ENCODE data around the gene GMIP. TPM values are rescaled to one million over a fixed set of nuclear protein-coding genes. Genes with fewer than 3 reads are reported as not detected.
"Not testable (repeated sequence)": the region's sequence is repeated elsewhere in the genome, so short reads cannot be mapped to it uniquely, and the experiment has no call there.

Gene GMIP
- total RNA-seq, 1 donor: 6.5 TPM

GRCh38 chr19:19615086-19615485 lies 28.4 kb downstream of the GMIP start:
- no peak for TF ChIP-seq CTCF (IDR thresholded peaks at IDR 0.05; ENCODE audit: extremely low read depth, low read depth, low read length)
- Histone ChIP-seq H3K27me3 (ENCODE audit: insufficient read depth, low read length) (no peaks in the 10 kb centered on the region), H3K79me2 (ENCODE audit: insufficient read depth, low read length) (no peaks in the 10 kb centered on the region), H3K27ac (ENCODE audit: low read depth, low read length) (no peak overlapping the region), H3K9me3 (ENCODE audit: low read depth, low read length) (no peaks in the 10 kb centered on the region), H3K4me1 (ENCODE audit: insufficient read depth, low read length) (peaks cover 8% of the 10 kb centered on the region), H4K20me1 (ENCODE audit: insufficient read depth, low read length) (no peaks in the 10 kb centered on the region), H3K4me3 (ENCODE audit: insufficient read depth, low read length) (no peak overlapping the region), H3K36me3 (ENCODE audit: insufficient read depth, low read length) (no peaks in the 10 kb centered on the region), H2AFZ (ENCODE audit: low read length) (no peak overlapping the region), H3K4me2 (ENCODE audit: insufficient read depth, low read length) (no peak overlapping the region)
- peak; percentile 48 for DNase-seq (ENCODE audit: insufficient read length, low spot score, missing footprints)

GRCh38 chr19:19613506-19613905 lies 30.0 kb downstream of the GMIP start:
- Histone ChIP-seq H3K4me1 (ENCODE audit: insufficient read depth, low read length) (peaks cover 2% of the 10 kb centered on the region), H3K36me3 (ENCODE audit: insufficient read depth, low read length) (no peaks in the 10 kb centered on the region), H4K20me1 (ENCODE audit: insufficient read depth, low read length) (no peaks in the 10 kb centered on the region), H3K27ac (ENCODE audit: low read depth, low read length) (no peak overlapping the region), H3K27me3 (ENCODE audit: insufficient read depth, low read length) (no peaks in the 10 kb centered on the region), H3K9me3 (ENCODE audit: low read depth, low read length) (no peaks in the 10 kb centered on the region), H2AFZ (ENCODE audit: low read length) (no peak overlapping the region), H3K4me2 (ENCODE audit: insufficient read depth, low read length) (no peak overlapping the region), H3K79me2 (ENCODE audit: insufficient read depth, low read length) (no peaks in the 10 kb centered on the region), H3K4me3 (ENCODE audit: insufficient read depth, low read length) (no peak overlapping the region)
- peak; percentile 78 for DNase-seq (ENCODE audit: insufficient read length, low spot score, missing footprints)
- no peak for TF ChIP-seq CTCF (IDR thresholded peaks at IDR 0.05; ENCODE audit: extremely low read depth, low read depth, low read length)

GRCh38 chr19:19610376-19611202 lies 32.9 kb downstream of the GMIP start:
- no peaks in the 10 kb centered on the region for H3K36me3 ChIP-seq (ENCODE audit: insufficient read depth, low read length)
- peaks cover 2% of the 10 kb centered on the region for H3K4me1 ChIP-seq (ENCODE audit: insufficient read depth, low read length)
- no peak overlapping the region for H3K4me3 ChIP-seq (ENCODE audit: insufficient read depth, low read length)
- H2AFZ ChIP-seq (ENCODE audit: low read length): no peak overlapping the region
- no peak overlapping the region for H3K4me2 ChIP-seq (ENCODE audit: insufficient read depth, low read length)
- H3K9me3 ChIP-seq (ENCODE audit: low read depth, low read length): no peaks in the 10 kb centered on the region
- no peak overlapping the region for H3K27ac ChIP-seq (ENCODE audit: low read depth, low read length)
- no peaks in the 10 kb centered on the region for H3K79me2 ChIP-seq (ENCODE audit: insufficient read depth, low read length)
- no peaks in the 10 kb centered on the region for H3K27me3 ChIP-seq (ENCODE audit: insufficient read depth, low read length)
- H4K20me1 ChIP-seq (ENCODE audit: insufficient read depth, low read length): no peaks in the 10 kb centered on the region
- peak; percentile 17 for DNase-seq (ENCODE audit: insufficient read length, low spot score, missing footprints)
- no peak for TF ChIP-seq CTCF (IDR thresholded peaks at IDR 0.05; ENCODE audit: extremely low read depth, low read depth, low read length)

GRCh38 chr19:19606686-19607085 lies 36.8 kb downstream of the GMIP start:
- not testable (repeated sequence) for H3K9me3 ChIP-seq (ENCODE audit: low read depth, low read length); H3K4me1 ChIP-seq (ENCODE audit: insufficient read depth, low read length); DNase-seq (ENCODE audit: insufficient read length, low spot score, missing footprints); H3K4me2 ChIP-seq (ENCODE audit: insufficient read depth, low read length); H2AFZ ChIP-seq (ENCODE audit: low read length); H4K20me1 ChIP-seq (ENCODE audit: insufficient read depth, low read length); H3K36me3 ChIP-seq (ENCODE audit: insufficient read depth, low read length); H3K4me3 ChIP-seq (ENCODE audit: insufficient read depth, low read length); H3K79me2 ChIP-seq (ENCODE audit: insufficient read depth, low read length); H3K27me3 ChIP-seq (ENCODE audit: insufficient read depth, low read length); H3K27ac ChIP-seq (ENCODE audit: low read depth, low read length)
